Thyroid gland (tissue), 4 donors: ENCODE results near the gene NCSTN. TPM values are rescaled to one million over a fixed set of nuclear protein-coding genes. Genes with fewer than 3 reads are reported as not detected.
A peak's percentile ranks its signal among the peaks of the same experiment; 100 is the strongest.

ENCODE experiments used
- DNase-seq, 2 donors: peaks; one replicate each; pipeline ENCODE4 v3.0.0-alpha.2; 2019
- H3K27ac ChIP-seq, 3 donors: fragments of 200-600 bp; sonication (generic); 1 replicate in 2 of 3; 2 replicates in 1 of 3; pipeline ENCODE4 v1.5.1; 2016 to 2019; ENCODE audit warnings: mild to moderate bottlenecking in 1 of 3, moderate library complexity in 1 of 3
- H3K27me3 ChIP-seq: fragments of 200-600 bp; sonication (generic); one replicate; pipeline ENCODE4 v1.5.1; 2019
- H3K36me3 ChIP-seq, 2 donors: fragments of 200-600 bp; sonication (generic); one replicate each; pipeline ENCODE4 v1.5.1; 2016 to 2019
- H3K4me1 ChIP-seq, 2 donors: fragments of 200-600 bp; sonication (generic); one replicate each; pipeline ENCODE4 v1.5.1; 2017 to 2019
- H3K4me3 ChIP-seq, 3 donors: fragments of 200-600 bp; sonication (generic); replicated peaks in 1 of 3; 1 replicate in 2 of 3; 2 replicates in 1 of 3; pipeline ENCODE4 v1.5.1; 2016; ENCODE audit warnings: mild to moderate bottlenecking in 1 of 3
- H3K9me3 ChIP-seq: fragments of 200-600 bp; sonication (generic); one replicate; pipeline ENCODE4 v1.5.1; 2017
- CTCF ChIP-seq, 6 experiments: fragments of 200-600 bp in 3 of 6; fragments of 450-650 bp in 3 of 6; sonication (generic) in 3 of 6; IDR thresholded peaks; one replicate each; pipeline ENCODE4 v1.5.1; 2016 to 2019; ENCODE audit warnings: antibody characterized with exemption in 6 of 6, mild to moderate bottlenecking in 2 of 6, inconsistent platforms in 1 of 6, moderate library complexity in 1 of 6
- POLR2A ChIP-seq, 2 donors: fragments of 450-650 bp; IDR thresholded peaks; one replicate each; pipeline ENCODE4 v1.6.1; 2017; ENCODE audit warnings: antibody characterized with exemption in 2 of 2, mild to moderate bottlenecking in 2 of 2, moderate library complexity in 1 of 2
- WGBS, 2 donors: methylation state at CpG; one replicate each; pipeline ENCODE4 v1.1.5; 2017; 5-methylcytosine and 5-hydroxymethylcytosine counted together
- intact Hi-C: fragments of 100-400 bp; cut with DNase I; formaldehyde crosslinking; loops from one replicate; pipeline ENCODE4 v1.15.1; 2023
- total RNA-seq, 4 donors: library from RNA; depleted of rRNA; stranded (reverse); fragments of >200 nt; gene quantifications; one replicate each; pipeline ENCODE4 v1.2.3, GENCODE V29; 2016

The NCSTN gene
- total RNA-seq, 4 donors from 2014 or later = 50.8 to 80.1 (median 68.5) TPM

- Histone ChIP-seq H3K27ac (peak overlapping the region in 1 of 3 donors; percentile 12), H3K4me3 (no peak overlapping the region), H3K36me3 (no peaks in the 10 kb centered on the region), H3K9me3 (no peaks in the 10 kb centered on the region), H3K27me3 (no peaks in the 10 kb centered on the region), H3K4me1 (peaks cover 9 to 34% of the 10 kb centered on the region in 2 donors)
- intact Hi-C loops = no loop called here
- WGBS, 2 donors = 75 to 77% methylated on average over 9 of the region's 9 CpGs
- no peak for DNase-seq
- TF ChIP-seq CTCF (IDR thresholded peaks at IDR 0.05) (no peak), POLR2A (IDR thresholded peaks at IDR 0.05) (no peak)
Measured at GRCh38 chr1:160402001-160402795, 59.0 kb downstream of the NCSTN start.

GRCh38 chr1:160403244-160403643 is 60.1 kb downstream of the NCSTN start:
- H3K36me3 ChIP-seq = no peaks in the 10 kb centered on the region
- 72 to 80% methylated on average over 3 of the region's 3 CpGs for WGBS, 2 donors
- intact Hi-C loops = no loop called here

DNA sequence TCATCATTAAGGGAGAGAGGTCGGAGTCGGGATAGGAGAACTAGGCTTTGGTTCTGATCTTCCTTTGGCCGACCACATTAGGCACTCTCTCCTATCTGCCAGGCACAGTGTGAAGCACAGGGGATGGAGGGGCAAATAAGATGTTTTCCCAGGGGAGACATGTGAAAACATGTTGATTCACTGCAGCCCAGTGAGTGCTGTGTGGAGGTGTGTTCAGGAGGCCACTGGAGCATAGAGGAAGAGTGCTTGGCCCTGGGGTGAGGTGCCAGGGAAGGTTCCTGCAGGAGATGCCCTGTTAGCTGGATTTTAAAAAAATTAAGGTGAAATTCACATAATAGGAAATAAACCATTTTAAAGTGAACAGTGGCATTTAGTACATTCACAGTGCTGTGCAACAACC is 60.9 kb downstream of the NCSTN start:
- TF ChIP-seq CTCF (IDR thresholded peaks at IDR 0.05) = no peak
- no peak for TF ChIP-seq POLR2A (IDR thresholded peaks at IDR 0.05)
- no peaks in the 10 kb centered on the region for H3K27me3 ChIP-seq

More at GRCh38 chr1:160403244-160403643, 60.1 kb downstream of the NCSTN start:
- H3K27ac ChIP-seq = peak overlapping the region in 1 of 3 donors; percentile 44
- TF ChIP-seq CTCF (IDR thresholded peaks at IDR 0.05) (no peak), POLR2A (IDR thresholded peaks at IDR 0.05) (no peak)
- no peak overlapping the region for H3K4me3 ChIP-seq
- no peak for DNase-seq
- no peaks in the 10 kb centered on the region for H3K9me3 ChIP-seq
- no peaks in the 10 kb centered on the region for H3K27me3 ChIP-seq
- H3K4me1 ChIP-seq = peaks cover 9 to 39% of the 10 kb centered on the region in 2 donors

GRCh38 chr1:160405331-160405877 is 62.2 kb downstream of the NCSTN start:
- Histone ChIP-seq H3K4me1 (peaks cover 9 to 34% of the 10 kb centered on the region in 2 donors), H3K9me3 (no peaks in the 10 kb centered on the region), H3K27ac (no peak overlapping the region), H3K36me3 (no peaks in the 10 kb centered on the region), H3K27me3 (no peaks in the 10 kb centered on the region), H3K4me3 (no peak overlapping the region)
- intact Hi-C loops = no loop called here
- TF ChIP-seq CTCF (IDR thresholded peaks at IDR 0.05) (no peak), POLR2A (IDR thresholded peaks at IDR 0.05) (no peak)
- no peak for DNase-seq
- WGBS, 2 donors = 90 to 96% methylated on average over 2 of the region's 2 CpGs

More for the DNA sequence above, 60.9 kb downstream of the NCSTN start:
- Histone ChIP-seq H3K36me3 (no peaks in the 10 kb centered on the region), H3K4me1 (peaks cover 9 to 39% of the 10 kb centered on the region in 2 donors), H3K9me3 (no peaks in the 10 kb centered on the region), H3K27ac (peak overlapping the region in 1 of 3 donors; percentile 44), H3K4me3 (no peak overlapping the region)
- WGBS, 2 donors = 57 to 58% methylated on average over 3 of the region's 3 CpGs
- DNase-seq = peak; percentile 67 to 72
- intact Hi-C loops = no loop called here
